ENCODE results near the gene PPRC1.

The PPRC1 gene

DNA sequence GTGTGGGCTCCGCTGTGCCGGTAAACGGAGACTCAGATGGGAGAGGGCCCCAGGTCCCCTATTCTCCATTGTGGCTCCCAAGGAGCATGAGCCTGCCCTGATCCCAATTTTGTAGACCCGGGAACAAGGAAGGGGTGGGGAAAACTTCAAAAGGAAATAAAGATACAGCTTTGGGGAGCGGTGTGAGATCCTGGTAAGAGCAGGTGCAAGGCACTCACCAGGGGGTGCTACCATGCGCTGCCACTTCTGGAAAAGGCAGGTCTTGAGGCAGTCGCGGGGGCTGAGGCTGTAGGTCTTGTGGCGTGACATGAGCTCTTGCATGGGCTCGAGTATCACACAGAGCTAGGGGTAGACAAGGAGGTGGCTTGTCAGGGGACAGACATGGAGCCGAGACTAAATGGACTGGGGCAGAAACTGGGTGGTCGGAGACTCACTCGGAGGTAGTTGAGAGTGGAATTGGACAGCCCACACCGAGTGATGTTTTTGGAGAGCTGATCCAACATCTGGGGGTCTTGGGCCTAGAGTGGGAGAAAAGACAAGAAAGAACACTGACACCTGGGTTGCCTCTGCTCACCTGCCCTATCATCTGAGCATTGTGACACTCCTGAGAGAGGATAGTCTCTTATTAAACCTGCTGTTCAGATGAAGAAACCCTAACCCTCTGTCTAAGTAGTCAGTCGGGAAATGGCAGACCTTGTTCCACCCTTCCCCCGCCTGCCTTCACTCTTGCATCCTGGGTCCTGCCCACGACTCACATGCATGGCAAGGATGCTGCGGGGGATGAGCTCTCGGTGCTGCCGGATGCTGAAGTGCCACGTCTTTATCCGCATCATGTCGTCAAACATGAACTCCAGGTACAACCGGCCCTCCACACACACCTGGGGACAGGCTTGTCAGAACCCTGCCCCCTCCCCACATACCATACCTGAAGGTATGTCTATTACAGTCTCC is 23.4 kb upstream of the PPRC1 start:
- H3K27ac ChIP-seq (ENCODE audit: low read length) = no peak overlapping the region
- no peak overlapping the region for H3K4me3 ChIP-seq (ENCODE audit: low read length)
- H3K79me2 ChIP-seq (ENCODE audit: low read length) = peaks cover 27% of the 10 kb centered on the region
- H3F3A ChIP-seq (ENCODE audit: insufficient read depth, low read length) = no peaks in the 10 kb centered on the region
- TF ChIP-seq EZH2 (optimal IDR thresholded peaks at IDR 0.05; ENCODE audit: low read depth, low read length) (no peak), EZH2phosphoT487 (IDR thresholded peaks at IDR 0.05; ENCODE audit: low read length) (no peak)
- TF ChIP-seq, protein P1, sequence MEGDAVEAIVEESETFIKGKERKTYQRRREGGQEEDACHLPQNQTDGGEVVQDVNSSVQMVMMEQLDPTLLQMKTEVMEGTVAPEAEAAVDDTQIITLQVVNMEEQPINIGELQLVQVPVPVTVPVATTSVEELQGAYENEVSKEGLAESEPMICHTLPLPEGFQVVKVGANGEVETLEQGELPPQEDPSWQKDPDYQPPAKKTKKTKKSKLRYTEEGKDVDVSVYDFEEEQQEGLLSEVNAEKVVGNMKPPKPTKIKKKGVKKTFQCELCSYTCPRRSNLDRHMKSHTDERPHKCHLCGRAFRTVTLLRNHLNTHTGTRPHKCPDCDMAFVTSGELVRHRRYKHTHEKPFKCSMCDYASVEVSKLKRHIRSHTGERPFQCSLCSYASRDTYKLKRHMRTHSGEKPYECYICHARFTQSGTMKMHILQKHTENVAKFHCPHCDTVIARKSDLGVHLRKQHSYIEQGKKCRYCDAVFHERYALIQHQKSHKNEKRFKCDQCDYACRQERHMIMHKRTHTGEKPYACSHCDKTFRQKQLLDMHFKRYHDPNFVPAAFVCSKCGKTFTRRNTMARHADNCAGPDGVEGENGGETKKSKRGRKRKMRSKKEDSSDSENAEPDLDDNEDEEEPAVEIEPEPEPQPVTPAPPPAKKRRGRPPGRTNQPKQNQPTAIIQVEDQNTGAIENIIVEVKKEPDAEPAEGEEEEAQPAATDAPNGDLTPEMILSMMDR (IDR thresholded peaks at IDR 0.05; ENCODE audit: low read length) = no peak
- H3K4me1 ChIP-seq (ENCODE audit: low read length) = peaks cover 13% of the 10 kb centered on the region; the same call in 1 of the 2 replicates
- no peak for DNase-seq
- H3K9ac ChIP-seq (ENCODE audit: low read length) = no peak overlapping the region
- no peaks in the 10 kb centered on the region for H3K9me3 ChIP-seq (replicated peaks; ENCODE audit: insufficient read depth, low read length)
- no peaks in the 10 kb centered on the region for H3K27me3 ChIP-seq (replicated peaks; ENCODE audit: insufficient read depth, low read length)
- peaks cover 3% of the 10 kb centered on the region; the same call in 1 of the 2 replicates for H3K36me3 ChIP-seq (replicated peaks; ENCODE audit: insufficient read depth, low read length)
- no peaks in the 10 kb centered on the region for H4K20me1 ChIP-seq (ENCODE audit: insufficient read depth, low read length)
- H3K4me2 ChIP-seq (ENCODE audit: low read depth, low read length) = no peak overlapping the region
- no peaks in the 10 kb centered on the region for H3K9me2 ChIP-seq (replicated peaks; ENCODE audit: insufficient read depth, low read length)
- no peak overlapping the region for H2AFZ ChIP-seq (ENCODE audit: low read length)

DNA sequence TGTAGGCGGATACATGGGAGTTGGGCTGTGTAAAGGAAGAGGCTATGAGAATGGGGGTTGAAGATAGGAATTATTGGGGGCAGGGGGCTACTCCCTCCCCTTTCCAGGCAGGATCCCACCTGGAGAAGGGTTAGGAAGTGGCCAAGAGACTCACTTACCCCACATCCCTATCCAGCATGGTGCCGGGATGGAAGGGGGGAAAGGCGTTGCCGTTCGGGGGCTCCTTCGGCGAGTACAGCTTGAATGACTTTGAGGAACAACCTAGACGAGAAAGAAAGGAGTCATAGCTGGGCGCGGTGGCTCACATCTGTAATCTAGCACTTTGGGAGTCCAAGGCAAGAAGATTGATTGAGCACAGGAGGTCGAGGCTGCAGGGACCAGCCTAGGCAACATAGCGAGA is 21.6 kb upstream of the PPRC1 start:
- DNase-seq = no peak
- Histone ChIP-seq H3K4me2 (ENCODE audit: low read depth, low read length) (no peak overlapping the region), H3K36me3 (replicated peaks; ENCODE audit: insufficient read depth, low read length) (peaks cover 3% of the 10 kb centered on the region; the same call in 1 of the 2 replicates), H2AFZ (ENCODE audit: low read length) (no peak overlapping the region), H3K4me3 (ENCODE audit: low read length) (no peak overlapping the region), H4K20me1 (ENCODE audit: insufficient read depth, low read length) (no peaks in the 10 kb centered on the region), H3K4me1 (ENCODE audit: low read length) (peaks cover 23% of the 10 kb centered on the region), H3K9ac (ENCODE audit: low read length) (no peak overlapping the region), H3K79me2 (ENCODE audit: low read length) (peaks cover 41% of the 10 kb centered on the region), H3F3A (ENCODE audit: insufficient read depth, low read length) (0 out of 2 replicates have a peak, but pooled peaks cover 4% of the 10 kb centered on the region), H3K9me2 (replicated peaks; ENCODE audit: insufficient read depth, low read length) (no peaks in the 10 kb centered on the region), H3K27me3 (replicated peaks; ENCODE audit: insufficient read depth, low read length) (no peaks in the 10 kb centered on the region), H3K27ac (ENCODE audit: low read length) (no peak overlapping the region), H3K9me3 (replicated peaks; ENCODE audit: insufficient read depth, low read length) (no peaks in the 10 kb centered on the region)
- TF ChIP-seq, protein P1 (IDR thresholded peaks at IDR 0.05; ENCODE audit: low read length) = no peak
- TF ChIP-seq EZH2 (optimal IDR thresholded peaks at IDR 0.05; ENCODE audit: low read depth, low read length) (no peak), EZH2phosphoT487 (IDR thresholded peaks at IDR 0.05; ENCODE audit: low read length) (no peak)

DNA sequence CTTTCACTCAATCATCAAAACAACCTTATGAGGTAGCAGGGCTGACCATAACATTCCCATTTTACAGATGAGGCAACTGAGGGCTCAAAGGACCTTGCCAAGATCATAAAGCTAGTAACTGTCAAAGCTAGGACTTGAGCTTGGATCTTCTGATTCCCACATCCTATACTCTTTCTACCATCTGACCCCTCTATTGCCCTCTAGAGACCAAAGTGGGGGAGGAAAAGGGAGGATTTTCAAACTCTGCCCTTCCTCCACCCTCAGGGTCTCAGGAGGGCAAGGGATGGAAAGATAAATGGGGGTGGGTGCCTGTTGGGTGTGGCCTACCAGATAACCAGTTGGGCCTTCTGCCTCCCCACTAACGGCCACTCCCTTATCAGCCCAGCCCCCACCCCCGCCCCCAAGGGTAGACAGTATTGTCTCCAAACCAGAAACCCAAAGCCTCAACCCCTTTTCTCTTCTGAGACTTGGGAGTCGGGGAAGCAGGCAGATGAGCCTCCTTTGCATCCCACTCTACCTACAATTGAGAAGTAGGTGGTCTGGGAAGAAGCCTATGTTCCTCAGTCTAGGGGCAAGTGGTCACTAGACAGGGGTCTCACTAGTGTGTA is 20.5 kb upstream of the PPRC1 start:
- peaks cover 7% of the 10 kb centered on the region; the same call in 1 of the 2 replicates for H3F3A ChIP-seq (ENCODE audit: insufficient read depth, low read length)
- DNase-seq = no peak
- no peak overlapping the region for H3K4me3 ChIP-seq (ENCODE audit: low read length)
- no peak overlapping the region for H3K9ac ChIP-seq (ENCODE audit: low read length)
- H4K20me1 ChIP-seq (ENCODE audit: insufficient read depth, low read length) = no peaks in the 10 kb centered on the region
- H2AFZ ChIP-seq (ENCODE audit: low read length) = no peak overlapping the region
- H3K36me3 ChIP-seq (replicated peaks; ENCODE audit: insufficient read depth, low read length) = peaks cover 3% of the 10 kb centered on the region; the same call in 1 of the 2 replicates
- H3K9me3 ChIP-seq (replicated peaks; ENCODE audit: insufficient read depth, low read length) = no peaks in the 10 kb centered on the region
- H3K4me1 ChIP-seq (ENCODE audit: low read length) = peaks cover 30% of the 10 kb centered on the region
- no peak overlapping the region for H3K27ac ChIP-seq (ENCODE audit: low read length)
- no peaks in the 10 kb centered on the region for H3K27me3 ChIP-seq (replicated peaks; ENCODE audit: insufficient read depth, low read length)
- peaks cover 51% of the 10 kb centered on the region for H3K79me2 ChIP-seq (ENCODE audit: low read length)
- no peaks in the 10 kb centered on the region for H3K9me2 ChIP-seq (replicated peaks; ENCODE audit: insufficient read depth, low read length)
- no peak overlapping the region for H3K4me2 ChIP-seq (ENCODE audit: low read depth, low read length)
- TF ChIP-seq, protein P1 (IDR thresholded peaks at IDR 0.05; ENCODE audit: low read length) = peak; percentile 28
- no peak for TF ChIP-seq EZH2 (optimal IDR thresholded peaks at IDR 0.05; ENCODE audit: low read depth, low read length)

Data from MM.1S (cell line).